IPS-15b (cell line): ENCODE measurements around the gene TOM1L2.
"Not testable (repeated sequence)": the region's sequence is repeated elsewhere in the genome, so short reads cannot be mapped to it uniquely, and the experiment has no call there.

Experiments
- H3K27me3 ChIP-seq: one replicate; pipeline ENCODE4 v1.6.1; 2013; ENCODE audit warnings: low read length; ENCODE audit not compliant: control insufficient read depth, insufficient read depth
- H3K36me3 ChIP-seq: one replicate; pipeline ENCODE4 v1.6.1; 2013; ENCODE audit warnings: low read length; ENCODE audit not compliant: control insufficient read depth, insufficient read depth
- H3K4me1 ChIP-seq: one replicate; pipeline ENCODE4 v1.6.1; 2013; ENCODE audit warnings: mild to moderate bottlenecking, low read length; ENCODE audit not compliant: control insufficient read depth, insufficient read depth
- H3K4me3 ChIP-seq: one replicate; pipeline ENCODE4 v1.5.1; 2013; ENCODE audit warnings: low read depth, low read length
- H3K9ac ChIP-seq: one replicate; pipeline ENCODE4 v1.6.1; 2013; ENCODE audit warnings: low read depth, mild to moderate bottlenecking, low read length
- H3K9me3 ChIP-seq: one replicate; pipeline ENCODE4 v1.6.1; 2013; ENCODE audit warnings: mild to moderate bottlenecking, low read length; ENCODE audit not compliant: control insufficient read depth, insufficient read depth

The TOM1L2 gene

DNA sequence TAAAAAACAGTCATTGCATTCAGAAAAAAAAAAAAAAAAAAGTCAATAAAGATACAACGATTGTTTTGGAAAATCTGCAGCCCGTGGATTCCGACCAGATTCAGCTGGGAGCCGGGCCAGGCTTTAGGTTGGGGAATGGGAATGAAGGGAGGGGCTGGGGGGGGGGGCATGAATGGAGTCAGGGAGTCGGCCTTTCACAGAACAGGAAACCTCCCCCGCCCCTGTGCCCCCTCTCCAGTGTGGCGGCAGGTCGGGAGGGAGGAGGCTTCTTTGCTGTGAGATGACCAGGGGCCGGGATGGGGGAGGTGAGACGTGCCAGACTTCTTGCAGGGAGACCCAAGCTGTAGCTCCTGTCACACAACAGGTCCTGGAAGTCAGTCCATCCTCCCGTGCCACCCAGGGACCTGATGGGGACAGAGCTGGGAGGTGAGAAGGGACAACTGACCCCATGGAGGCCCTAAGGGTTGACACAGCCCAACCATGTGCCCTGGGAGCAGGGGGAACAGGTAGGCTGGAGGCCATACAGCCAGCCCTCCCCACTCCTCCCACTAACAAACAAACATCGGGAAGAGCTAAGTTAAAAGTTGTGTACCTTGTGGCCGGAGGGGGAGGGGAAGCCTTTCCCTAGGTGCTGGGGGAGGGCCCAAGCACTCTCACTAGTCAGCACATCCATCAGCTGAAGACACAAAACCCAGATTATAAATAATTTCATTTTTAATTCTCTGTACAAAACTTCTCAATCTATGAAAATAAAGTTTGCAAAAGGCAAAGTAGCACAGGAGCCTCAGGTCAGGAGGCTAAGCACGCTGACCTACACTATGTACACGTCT, 160.6 kb downstream of the TOM1L2 start:
- peak overlapping the region; percentile 22 for H3K4me3 ChIP-seq
- peaks cover 37% of the 10 kb centered on the region for H3K36me3 ChIP-seq
- H3K27me3 ChIP-seq = peaks cover 22% of the 10 kb centered on the region
- no peaks in the 10 kb centered on the region for H3K9me3 ChIP-seq
- H3K4me1 ChIP-seq = peaks cover 6% of the 10 kb centered on the region
- no peak overlapping the region for H3K9ac ChIP-seq

DNA sequence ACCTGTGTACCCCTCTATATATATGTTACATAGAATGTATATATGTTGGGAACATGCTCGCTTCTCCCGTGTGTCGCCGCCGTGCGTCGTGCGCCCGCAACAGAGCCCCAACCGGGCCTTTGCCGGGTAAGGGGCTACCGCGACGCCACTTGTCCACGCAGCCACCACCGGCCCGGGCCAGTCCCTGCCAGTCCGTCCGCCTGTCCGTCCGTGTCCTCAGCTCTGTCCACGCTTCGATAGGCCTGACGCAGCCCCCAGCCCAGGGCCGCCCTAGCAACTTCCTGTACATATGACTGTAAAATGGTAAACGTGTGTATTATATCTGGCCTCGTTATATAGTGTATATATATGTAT, 161.3 kb downstream of the TOM1L2 start:
- peaks cover 31% of the 10 kb centered on the region for H3K36me3 ChIP-seq
- H3K27me3 ChIP-seq = peaks cover 23% of the 10 kb centered on the region
- peak overlapping the region; percentile 61 for H3K4me3 ChIP-seq
- no peaks in the 10 kb centered on the region for H3K9me3 ChIP-seq
- H3K4me1 ChIP-seq = peaks cover 6% of the 10 kb centered on the region
- H3K9ac ChIP-seq = no peak overlapping the region

DNA sequence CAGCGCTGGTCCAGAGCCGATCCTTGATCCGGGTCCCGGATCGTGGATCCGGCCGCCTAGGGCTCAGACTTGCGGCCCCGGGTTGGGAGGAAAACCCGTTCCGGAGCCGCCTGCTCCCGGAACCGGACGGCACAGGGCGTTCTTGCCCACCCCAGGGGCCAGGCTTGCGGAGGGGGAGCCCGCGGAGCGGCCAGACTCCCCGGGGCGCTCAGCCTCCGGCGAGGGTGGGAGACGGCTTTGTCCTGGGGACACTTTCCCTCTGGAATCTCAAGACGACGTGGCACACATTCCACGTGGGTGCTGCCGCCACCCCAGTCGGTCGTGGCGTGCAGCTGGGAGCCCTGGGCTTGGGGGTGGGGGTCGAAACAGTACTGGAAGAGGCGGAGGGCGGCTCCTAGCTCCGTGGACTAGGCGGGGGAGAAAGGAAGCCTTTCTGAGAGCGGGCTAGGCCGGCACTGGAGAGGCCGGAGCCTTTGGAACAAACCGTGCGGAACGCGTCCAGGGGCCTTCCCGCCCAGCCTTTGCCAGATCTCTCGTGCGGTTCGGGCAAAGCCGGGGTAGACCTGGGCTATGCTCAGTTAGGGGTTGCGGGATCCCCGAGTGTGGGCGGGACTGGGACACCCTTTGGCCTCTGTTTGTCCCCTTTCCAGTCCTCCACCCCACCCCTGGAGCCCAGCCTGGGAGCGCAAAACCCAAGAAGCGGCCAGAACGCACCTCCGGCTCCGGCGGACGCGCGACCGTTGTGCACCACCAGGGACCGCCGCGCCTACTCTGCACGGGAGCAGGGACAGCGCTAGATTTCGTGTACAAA, 161.9 kb downstream of the TOM1L2 start:
- Histone ChIP-seq H3K4me1 (peaks cover 6% of the 10 kb centered on the region), H3K9me3 (no peaks in the 10 kb centered on the region), H3K36me3 (peaks cover 25% of the 10 kb centered on the region), H3K27me3 (peaks cover 23% of the 10 kb centered on the region), H3K9ac (peak overlapping the region; percentile 54), H3K4me3 (peak overlapping the region; percentile 61)

DNA sequence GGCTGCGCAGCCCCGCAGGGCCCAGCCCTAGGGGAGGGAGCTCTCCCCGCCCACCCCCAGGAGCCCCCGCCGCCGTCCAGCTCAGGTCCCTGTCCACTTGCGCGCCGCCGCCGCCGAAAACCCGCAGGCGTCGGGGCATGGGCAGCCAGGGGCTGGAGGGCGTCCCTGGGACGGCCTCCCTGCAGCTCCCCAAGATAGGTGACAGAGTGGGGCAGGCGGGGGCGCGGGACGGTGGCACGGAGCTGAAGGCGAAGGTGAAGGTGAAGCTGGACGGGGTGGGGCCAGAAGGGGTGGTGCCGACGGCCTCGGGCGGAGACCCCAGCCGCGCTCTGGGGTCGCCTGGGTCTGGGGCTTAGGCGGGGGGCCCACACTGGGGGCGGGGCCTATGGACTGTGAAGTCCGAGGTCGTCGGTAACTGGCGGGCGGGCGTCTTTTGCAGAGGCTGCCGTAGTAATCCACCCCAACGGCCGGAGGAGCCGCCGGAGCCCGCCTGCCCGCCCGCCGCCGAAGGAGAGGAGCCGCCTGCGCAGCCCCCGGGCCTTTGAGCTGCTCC, 162.6 kb downstream of the TOM1L2 start:
- Histone ChIP-seq H3K27me3 (peaks cover 23% of the 10 kb centered on the region), H3K36me3 (peaks cover 18% of the 10 kb centered on the region), H3K9ac (no peak overlapping the region), H3K4me3 (peak overlapping the region; percentile 61), H3K4me1 (peaks cover 6% of the 10 kb centered on the region), H3K9me3 (no peaks in the 10 kb centered on the region)

DNA sequence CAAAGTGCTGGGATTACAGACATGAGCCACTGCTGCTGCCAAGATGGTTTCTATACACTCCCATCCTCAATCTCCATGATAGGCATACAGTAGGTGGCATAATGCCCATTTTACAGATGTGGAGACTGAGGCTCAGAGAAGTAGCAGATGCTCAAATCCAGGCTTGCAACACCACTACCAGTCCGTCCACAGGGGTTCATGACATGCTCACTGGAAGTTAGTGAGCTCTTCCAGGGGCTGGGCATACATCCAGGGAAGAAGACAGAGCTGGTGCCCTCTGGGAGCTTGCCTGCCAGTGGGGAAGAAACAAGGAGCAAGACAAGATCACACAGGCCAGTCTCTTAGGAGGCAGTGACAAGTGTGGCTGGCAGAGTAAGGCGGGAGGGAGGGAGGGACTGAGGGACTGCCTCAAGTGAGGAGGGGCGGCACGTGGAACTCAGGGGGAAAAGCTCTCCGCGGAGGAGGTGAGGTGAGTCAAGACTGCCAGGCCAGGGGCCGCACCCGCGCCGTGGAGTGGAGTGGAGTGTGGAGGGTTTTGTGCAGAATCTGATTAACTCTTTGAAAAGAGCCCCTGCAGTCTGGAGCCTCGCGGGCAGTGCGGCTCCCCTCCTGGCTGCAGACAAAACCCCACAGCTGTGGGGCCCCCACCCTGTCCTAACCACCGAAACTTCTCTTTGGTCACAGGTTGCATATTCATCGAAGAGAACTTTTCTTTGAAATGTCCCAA, 163.3 kb downstream of the TOM1L2 start:
- H3K36me3 ChIP-seq = peaks cover 11% of the 10 kb centered on the region
- H3K9me3 ChIP-seq = no peaks in the 10 kb centered on the region
- H3K4me3 ChIP-seq = peak overlapping the region; percentile 35
- no peak overlapping the region for H3K9ac ChIP-seq
- peaks cover 23% of the 10 kb centered on the region for H3K27me3 ChIP-seq
- peaks cover 6% of the 10 kb centered on the region for H3K4me1 ChIP-seq

DNA sequence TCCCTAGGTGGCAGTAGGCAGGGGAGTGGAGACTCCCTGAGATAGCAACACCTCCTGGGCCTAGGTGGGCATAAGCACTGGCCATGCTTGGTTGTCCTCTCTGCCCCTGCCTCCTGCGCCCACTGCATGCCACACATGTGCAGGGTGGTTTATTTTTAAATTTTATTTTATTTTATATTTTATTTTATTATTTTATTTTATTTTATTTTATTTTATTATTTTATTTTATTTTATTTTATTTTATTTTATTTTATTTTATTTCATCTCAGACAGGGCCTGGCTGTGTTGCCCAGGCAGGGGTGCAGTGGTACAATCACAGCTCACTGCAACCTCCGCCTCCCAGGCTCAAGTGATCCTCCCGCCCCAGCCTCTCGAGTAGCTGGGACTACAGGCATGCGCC, 164.0 kb downstream of the TOM1L2 start:
- not testable (repeated sequence) for H3K36me3 ChIP-seq, H3K9me3 ChIP-seq, H3K9ac ChIP-seq, H3K4me1 ChIP-seq, H3K4me3 ChIP-seq
- H3K27me3 ChIP-seq = peaks cover 23% of the 10 kb centered on the region

DNA sequence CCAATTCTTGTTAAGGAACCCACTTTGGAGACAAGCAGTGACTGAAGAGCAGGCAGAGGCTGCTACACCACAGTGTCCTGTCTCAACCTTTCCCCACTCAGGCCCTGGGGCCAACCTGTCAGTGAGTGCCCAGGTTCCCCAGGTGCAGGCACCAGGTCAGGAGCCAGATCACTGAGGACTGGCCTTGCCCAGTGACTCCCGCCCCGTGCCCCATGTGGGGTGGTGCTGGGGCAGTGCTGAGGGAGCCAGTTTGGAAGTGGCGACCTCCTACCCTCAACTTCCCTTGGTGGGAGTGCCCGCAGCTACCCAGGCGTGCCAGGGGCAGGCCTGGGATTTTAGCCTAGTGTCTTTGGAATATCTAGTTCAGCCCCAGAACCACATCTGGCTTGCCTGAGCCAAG, 164.8 kb downstream of the TOM1L2 start:
- peaks cover 6% of the 10 kb centered on the region for H3K4me1 ChIP-seq
- no peaks in the 10 kb centered on the region for H3K36me3 ChIP-seq
- no peaks in the 10 kb centered on the region for H3K9me3 ChIP-seq
- no peak overlapping the region for H3K4me3 ChIP-seq
- peaks cover 23% of the 10 kb centered on the region for H3K27me3 ChIP-seq
- no peak overlapping the region for H3K9ac ChIP-seq

DNA sequence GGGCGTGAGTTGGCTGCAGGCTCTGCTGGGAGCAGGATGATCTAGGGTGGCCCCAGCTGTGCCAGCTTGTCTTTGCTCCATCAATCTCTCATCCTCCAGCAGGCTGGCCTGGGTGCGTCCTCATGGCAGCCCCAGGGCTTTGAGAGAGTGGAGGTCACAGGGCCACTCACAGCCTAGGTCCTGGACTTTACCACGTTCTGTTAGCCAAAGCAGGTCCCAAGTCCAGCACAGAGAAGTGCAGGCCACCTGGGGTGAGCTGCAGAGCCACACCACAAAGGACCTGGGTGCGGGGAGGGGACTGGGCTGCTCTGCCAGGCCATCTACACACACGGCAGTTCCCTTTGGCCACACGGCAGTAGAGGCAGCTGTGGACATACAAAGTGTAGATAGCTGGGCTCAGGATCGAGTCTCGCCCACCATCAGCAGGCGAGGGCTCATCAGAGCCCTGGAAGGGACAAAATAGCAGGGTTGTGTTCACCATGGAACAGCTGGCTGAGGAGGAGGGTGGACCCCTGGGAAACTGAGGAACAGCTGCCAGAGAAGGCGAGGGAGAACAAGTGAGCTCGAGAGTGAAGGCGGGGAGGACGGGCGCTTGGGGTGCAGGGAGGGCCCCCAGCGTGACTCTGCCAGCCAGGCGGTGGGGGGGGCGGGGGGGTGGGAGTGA, 165.5 kb downstream of the TOM1L2 start:
- no peaks in the 10 kb centered on the region for H3K36me3 ChIP-seq
- H3K4me3 ChIP-seq = no peak overlapping the region
- peaks cover 23% of the 10 kb centered on the region for H3K27me3 ChIP-seq
- H3K9me3 ChIP-seq = no peaks in the 10 kb centered on the region
- H3K9ac ChIP-seq = no peak overlapping the region
- H3K4me1 ChIP-seq = peaks cover 2% of the 10 kb centered on the region

DNA sequence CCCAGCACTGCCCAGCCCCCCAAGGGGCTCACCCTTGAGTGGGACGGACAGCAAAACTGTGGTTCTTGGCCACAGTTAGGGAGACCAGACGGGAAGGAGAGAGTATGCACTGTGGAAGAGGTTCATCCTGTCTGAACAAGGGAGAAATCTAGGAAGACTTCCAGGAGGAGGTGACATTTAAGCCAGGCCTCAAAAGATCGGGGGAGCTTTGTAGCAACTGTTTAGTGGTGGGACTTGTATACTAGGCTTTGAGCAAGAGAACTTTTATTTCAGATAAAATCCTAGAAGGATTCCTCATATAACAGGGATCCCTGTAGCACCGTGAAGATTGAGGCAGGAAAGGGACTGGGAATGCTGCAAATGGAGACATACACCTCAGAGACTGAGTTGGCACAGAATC, 166.2 kb downstream of the TOM1L2 start:
- H3K9me3 ChIP-seq = no peaks in the 10 kb centered on the region
- no peaks in the 10 kb centered on the region for H3K36me3 ChIP-seq
- H3K4me1 ChIP-seq = no peaks in the 10 kb centered on the region
- peaks cover 21% of the 10 kb centered on the region for H3K27me3 ChIP-seq
- H3K4me3 ChIP-seq = no peak overlapping the region
- H3K9ac ChIP-seq = no peak overlapping the region

DNA sequence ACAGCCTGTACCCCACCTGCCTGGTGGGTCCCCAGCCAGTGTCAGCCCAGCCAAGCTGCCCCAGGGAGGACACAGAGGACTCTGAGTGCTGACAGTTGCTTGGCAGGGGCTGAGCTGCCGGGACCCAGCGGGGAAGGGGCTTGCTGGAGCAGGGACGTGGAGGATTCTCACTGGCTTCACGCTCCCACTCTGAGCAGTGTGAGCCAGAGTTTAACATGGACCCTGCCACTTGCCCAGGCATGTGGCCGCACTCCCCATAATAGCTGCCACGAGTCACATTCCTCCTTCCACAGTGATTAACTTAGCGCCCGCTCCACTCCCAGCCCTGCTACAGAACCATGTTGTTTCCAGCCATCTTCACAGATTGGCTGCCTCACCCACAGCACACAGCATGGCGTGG, 166.6 kb downstream of the TOM1L2 start:
- H3K9ac ChIP-seq = no peak overlapping the region
- H3K27me3 ChIP-seq = peaks cover 17% of the 10 kb centered on the region
- no peaks in the 10 kb centered on the region for H3K9me3 ChIP-seq
- H3K4me3 ChIP-seq = no peak overlapping the region
- no peaks in the 10 kb centered on the region for H3K4me1 ChIP-seq
- H3K36me3 ChIP-seq = no peaks in the 10 kb centered on the region

DNA sequence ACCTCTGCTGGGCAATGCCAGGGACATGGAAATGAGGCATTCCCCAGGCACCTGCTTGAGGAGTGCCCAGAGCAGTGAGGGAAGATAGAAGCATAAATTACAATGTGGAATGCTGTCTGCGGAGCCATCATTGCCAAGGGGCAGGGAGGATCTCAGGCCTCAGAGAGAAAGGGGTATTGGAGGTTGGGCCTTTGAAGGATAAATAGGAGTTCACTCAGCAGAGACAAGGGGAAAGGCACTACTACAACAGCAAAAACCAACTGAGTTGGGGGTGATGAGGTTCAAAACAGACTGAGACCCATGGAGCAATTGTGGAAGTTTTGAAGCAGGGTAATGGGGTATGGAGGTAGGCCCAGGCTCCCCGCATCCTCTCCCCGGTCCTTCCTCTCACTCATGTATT, 168.2 kb downstream of the TOM1L2 start:
- H3K9ac ChIP-seq = no peak overlapping the region
- H3K36me3 ChIP-seq = no peaks in the 10 kb centered on the region
- H3K4me3 ChIP-seq = no peak overlapping the region
- no peaks in the 10 kb centered on the region for H3K4me1 ChIP-seq
- H3K9me3 ChIP-seq = no peaks in the 10 kb centered on the region
- peaks cover 11% of the 10 kb centered on the region for H3K27me3 ChIP-seq
